HL-60 (cell line): ENCODE results near the gene PRPSAP2.
"Not testable (repeated sequence)": the region's sequence is repeated elsewhere in the genome, so short reads cannot be mapped to it uniquely, and the experiment has no call there.

Source experiments
- DNase-seq, 2 experiments: peaks; one replicate each; pipeline ENCODE4 v3.0.0-alpha.2; 2010 to 2020; ENCODE audit warnings: low read depth in 1 of 2, low spot score in 1 of 2
- H3K27ac ChIP-seq: fragments of 250-450 bp; sonication (Bioruptor Pico); replicated peaks from 2 replicates; pipeline ENCODE4 v1.5.1; 2020; ENCODE audit warnings: mild to moderate bottlenecking, moderate library complexity
- H3K27me3 ChIP-seq: fragments of 250-450 bp; sonication (Bioruptor Pico); 2 replicates; pipeline ENCODE4 v1.5.1; 2021; ENCODE audit warnings: mild to moderate bottlenecking, moderate library complexity; ENCODE audit not compliant: insufficient read depth, poor library complexity, severe bottlenecking
- H3K4me3 ChIP-seq: replicated peaks from 2 replicates; pipeline ENCODE4 v1.5.1; 2011; ENCODE audit warnings: mild to moderate bottlenecking, control low read depth, low read length; ENCODE audit not compliant: insufficient read depth
- GABPA ChIP-seq: IDR thresholded peaks from 2 replicates; pipeline ENCODE4 v1.6.1; 2012; ENCODE audit warnings: low read depth
- POLR2AphosphoS5 ChIP-seq: IDR thresholded peaks from 2 replicates; pipeline ENCODE4 v1.6.1; 2012; ENCODE audit warnings: low read depth
- SPI1 ChIP-seq: IDR thresholded peaks from 2 replicates; pipeline ENCODE4 v1.6.1; 2012; ENCODE audit warnings: low read depth, mild to moderate bottlenecking, borderline replicate concordance
- TF ChIP-seq, protein P1 (sequence below): IDR thresholded peaks from one replicate; pipeline ENCODE4 v1.5.1; 2011; ENCODE audit warnings: low read length, control low read depth, inconsistent platforms; ENCODE audit not compliant: insufficient read depth
- TF ChIP-seq, protein P2 (sequence below): IDR thresholded peaks from 2 replicates; pipeline ENCODE4 v1.6.1; 2012; ENCODE audit warnings: low read depth; ENCODE audit not compliant: insufficient replicate concordance

The PRPSAP2 gene

DNA sequence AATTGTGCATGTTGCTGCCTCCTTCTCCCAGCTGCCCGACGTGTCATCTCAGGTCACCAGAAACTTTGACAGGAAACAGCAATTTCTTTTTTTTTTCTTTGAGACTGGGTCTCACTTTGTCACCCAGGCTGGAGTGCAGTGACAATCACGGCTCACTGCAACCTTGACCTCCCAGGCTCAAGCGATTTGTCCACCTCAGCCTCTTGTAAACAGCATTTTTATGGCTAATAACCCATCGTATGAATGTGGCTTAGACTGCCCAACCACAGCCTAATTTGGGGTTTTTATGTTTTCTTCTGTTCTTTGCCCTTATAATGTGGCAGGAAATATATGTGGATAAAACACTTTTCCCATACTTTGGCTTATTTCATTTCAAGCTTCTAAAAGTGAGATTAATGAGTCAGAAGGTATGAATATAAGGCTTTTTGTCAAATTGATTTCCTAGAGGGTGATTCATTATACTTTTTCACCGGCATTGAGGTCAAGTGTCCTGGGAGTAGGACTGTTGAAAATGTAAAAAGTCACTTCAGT lies 63.0 kb downstream of the PRPSAP2 start:
- H3K27ac ChIP-seq = no peak overlapping the region
- no peak for TF ChIP-seq POLR2AphosphoS5
- TF ChIP-seq GABPA = no peak
- TF ChIP-seq SPI1 = no peak
- TF ChIP-seq, protein P1, sequence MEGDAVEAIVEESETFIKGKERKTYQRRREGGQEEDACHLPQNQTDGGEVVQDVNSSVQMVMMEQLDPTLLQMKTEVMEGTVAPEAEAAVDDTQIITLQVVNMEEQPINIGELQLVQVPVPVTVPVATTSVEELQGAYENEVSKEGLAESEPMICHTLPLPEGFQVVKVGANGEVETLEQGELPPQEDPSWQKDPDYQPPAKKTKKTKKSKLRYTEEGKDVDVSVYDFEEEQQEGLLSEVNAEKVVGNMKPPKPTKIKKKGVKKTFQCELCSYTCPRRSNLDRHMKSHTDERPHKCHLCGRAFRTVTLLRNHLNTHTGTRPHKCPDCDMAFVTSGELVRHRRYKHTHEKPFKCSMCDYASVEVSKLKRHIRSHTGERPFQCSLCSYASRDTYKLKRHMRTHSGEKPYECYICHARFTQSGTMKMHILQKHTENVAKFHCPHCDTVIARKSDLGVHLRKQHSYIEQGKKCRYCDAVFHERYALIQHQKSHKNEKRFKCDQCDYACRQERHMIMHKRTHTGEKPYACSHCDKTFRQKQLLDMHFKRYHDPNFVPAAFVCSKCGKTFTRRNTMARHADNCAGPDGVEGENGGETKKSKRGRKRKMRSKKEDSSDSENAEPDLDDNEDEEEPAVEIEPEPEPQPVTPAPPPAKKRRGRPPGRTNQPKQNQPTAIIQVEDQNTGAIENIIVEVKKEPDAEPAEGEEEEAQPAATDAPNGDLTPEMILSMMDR = no peak
- TF ChIP-seq, protein P2, sequence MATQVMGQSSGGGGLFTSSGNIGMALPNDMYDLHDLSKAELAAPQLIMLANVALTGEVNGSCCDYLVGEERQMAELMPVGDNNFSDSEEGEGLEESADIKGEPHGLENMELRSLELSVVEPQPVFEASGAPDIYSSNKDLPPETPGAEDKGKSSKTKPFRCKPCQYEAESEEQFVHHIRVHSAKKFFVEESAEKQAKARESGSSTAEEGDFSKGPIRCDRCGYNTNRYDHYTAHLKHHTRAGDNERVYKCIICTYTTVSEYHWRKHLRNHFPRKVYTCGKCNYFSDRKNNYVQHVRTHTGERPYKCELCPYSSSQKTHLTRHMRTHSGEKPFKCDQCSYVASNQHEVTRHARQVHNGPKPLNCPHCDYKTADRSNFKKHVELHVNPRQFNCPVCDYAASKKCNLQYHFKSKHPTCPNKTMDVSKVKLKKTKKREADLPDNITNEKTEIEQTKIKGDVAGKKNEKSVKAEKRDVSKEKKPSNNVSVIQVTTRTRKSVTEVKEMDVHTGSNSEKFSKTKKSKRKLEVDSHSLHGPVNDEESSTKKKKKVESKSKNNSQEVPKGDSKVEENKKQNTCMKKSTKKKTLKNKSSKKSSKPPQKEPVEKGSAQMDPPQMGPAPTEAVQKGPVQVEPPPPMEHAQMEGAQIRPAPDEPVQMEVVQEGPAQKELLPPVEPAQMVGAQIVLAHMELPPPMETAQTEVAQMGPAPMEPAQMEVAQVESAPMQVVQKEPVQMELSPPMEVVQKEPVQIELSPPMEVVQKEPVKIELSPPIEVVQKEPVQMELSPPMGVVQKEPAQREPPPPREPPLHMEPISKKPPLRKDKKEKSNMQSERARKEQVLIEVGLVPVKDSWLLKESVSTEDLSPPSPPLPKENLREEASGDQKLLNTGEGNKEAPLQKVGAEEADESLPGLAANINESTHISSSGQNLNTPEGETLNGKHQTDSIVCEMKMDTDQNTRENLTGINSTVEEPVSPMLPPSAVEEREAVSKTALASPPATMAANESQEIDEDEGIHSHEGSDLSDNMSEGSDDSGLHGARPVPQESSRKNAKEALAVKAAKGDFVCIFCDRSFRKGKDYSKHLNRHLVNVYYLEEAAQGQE = no peak
- no peak overlapping the region for H3K4me3 ChIP-seq
- no peak for DNase-seq
- no peaks in the 10 kb centered on the region for H3K27me3 ChIP-seq

DNA sequence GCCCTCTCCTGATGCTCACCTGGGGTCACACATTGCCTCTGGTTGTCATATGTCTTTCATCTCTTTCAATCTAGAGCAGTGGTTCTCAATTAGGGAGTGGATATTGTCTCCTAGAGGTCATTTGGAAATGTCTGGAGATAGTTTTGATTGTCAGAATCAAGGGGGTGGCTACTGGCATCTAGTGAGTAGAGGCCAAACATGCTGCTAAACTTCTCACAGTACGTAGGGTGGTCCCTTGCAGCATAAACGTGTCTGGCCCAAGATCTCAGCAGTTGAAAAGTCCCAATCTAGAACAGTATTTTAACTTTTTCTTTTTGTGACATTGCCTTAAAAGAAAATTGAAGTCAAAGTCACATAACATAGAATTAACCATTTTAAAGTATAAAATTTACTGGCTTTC lies 63.6 kb downstream of the PRPSAP2 start:
- no peak for DNase-seq
- no peak overlapping the region; the same call in 1 of the 2 replicates for H3K27ac ChIP-seq
- no peaks in the 10 kb centered on the region for H3K27me3 ChIP-seq
- TF ChIP-seq, protein P2 = no peak
- TF ChIP-seq SPI1 = no peak
- no peak for TF ChIP-seq POLR2AphosphoS5
- TF ChIP-seq, protein P1 = no peak
- no peak for TF ChIP-seq GABPA
- H3K4me3 ChIP-seq = no peak overlapping the region

DNA sequence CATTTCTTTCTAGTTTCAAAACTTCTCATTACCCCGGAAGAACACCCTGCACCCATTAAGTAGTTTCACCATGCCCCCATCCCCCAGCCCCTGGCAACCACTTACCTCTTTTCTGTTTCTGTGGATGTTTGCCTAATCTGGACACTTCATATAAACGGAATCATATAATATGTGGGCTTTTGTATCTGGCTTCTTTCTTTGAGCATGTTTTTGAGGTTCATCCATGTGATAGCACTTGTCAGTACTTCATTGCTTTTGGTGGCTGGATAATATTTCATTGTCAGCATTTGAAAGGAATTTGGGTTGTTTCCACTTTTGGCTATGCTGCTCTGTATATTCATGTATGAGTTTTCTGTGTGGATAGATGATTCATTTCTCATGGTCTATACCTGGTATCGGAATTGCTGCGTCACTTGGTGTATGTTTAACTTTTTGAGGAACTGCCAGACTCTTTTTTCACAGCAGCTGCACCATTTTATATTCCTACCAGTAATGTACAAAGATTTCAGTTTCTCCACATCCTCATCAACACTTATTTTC lies 64.1 kb downstream of the PRPSAP2 start:
- no peaks in the 10 kb centered on the region for H3K27me3 ChIP-seq
- peak; percentile 59; the same call in 1 of the 2 replicates for TF ChIP-seq SPI1
- TF ChIP-seq, protein P2 = no peak
- peak in 1 of 2 experiments; percentile 12 for DNase-seq
- H3K27ac ChIP-seq = peak overlapping the region; percentile 16; the same call in 1 of the 2 replicates
- H3K4me3 ChIP-seq = no peak overlapping the region

DNA sequence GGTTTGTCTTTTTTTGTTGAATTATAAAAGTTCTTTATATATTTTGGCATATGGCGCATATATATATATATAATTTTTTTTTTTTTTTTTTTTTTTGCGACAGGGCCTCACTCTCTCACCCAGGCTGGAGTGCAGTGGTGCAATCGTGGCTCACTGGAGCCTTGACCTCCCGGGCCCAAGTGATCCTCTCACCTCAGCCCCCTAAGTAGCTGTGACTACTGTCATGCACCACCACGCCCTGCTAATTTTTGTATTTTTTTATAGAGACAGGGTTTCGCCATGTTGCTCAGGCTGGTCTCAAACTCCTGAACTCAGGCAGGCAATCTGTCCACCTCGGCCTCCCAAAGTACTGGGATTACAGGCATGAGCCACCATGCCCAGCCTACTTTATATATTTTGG lies 64.7 kb downstream of the PRPSAP2 start:
- not testable (repeated sequence) for DNase-seq, H3K27me3 ChIP-seq, H3K4me3 ChIP-seq, H3K27ac ChIP-seq
